HG03558 (cell line): Measurements from ENCODE around the gene CCSER1.
"Not testable (repeated sequence)": the region's sequence is repeated elsewhere in the genome, so short reads cannot be mapped to it uniquely, and the experiment has no call there.

Experiments
- ATAC-seq: cut with Tn5 transposase; IDR thresholded peaks from one replicate; pipeline ENCODE4 v1.9.1; 2021; ENCODE audit warnings: moderate number of reproducible peaks; ENCODE audit not compliant: unreplicated experiment; ENCODE audit errors: extremely low read depth

CCSER1 gene

DNA sequence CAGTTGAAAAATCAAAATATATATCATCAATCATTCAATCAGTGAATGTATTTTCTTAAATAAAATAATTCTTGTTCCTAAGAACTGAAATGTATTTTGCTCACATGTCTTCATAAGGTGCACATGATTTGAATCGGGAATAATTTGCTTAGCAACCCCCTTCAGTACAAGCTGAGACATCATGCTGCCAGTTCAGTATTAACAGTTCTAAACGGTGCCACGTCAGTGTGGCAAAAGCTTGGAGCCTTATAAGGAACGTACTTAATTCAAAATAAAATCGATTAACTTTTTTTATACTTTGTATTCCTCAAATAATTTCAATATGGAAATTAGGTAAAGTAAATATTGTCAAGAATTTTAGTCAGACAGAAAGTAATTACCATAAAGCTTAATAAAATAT is 287.9 kb downstream of the CCSER1 start:
- ATAC-seq = no peak

DNA sequence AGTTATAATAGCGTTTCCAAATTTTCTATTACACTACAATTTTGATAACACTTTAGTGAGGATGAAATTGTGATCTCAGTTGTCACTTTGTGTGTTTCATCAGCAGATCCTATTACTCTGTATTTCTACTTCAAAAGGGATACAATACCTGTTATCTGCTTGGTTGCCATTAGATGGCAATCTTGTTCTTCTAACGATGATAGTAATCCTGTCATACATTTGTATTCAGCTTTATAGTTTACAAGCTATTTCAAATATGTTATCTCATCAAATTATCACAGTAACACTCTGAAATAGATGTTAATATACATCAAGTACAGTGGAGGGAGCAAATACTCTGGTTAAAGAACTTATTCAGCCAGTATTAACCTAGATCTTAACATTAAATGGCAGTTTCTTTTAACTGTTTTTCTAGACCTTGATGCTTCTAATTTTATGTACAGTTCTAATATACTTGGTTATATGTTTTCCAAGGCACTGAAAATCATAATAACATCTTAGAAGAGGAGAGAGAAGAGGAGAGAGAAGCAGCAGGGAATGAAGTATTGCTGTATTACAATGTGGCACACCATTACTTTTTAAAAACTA is 292.0 kb downstream of the CCSER1 start:
- ATAC-seq = peak; percentile 93

DNA sequence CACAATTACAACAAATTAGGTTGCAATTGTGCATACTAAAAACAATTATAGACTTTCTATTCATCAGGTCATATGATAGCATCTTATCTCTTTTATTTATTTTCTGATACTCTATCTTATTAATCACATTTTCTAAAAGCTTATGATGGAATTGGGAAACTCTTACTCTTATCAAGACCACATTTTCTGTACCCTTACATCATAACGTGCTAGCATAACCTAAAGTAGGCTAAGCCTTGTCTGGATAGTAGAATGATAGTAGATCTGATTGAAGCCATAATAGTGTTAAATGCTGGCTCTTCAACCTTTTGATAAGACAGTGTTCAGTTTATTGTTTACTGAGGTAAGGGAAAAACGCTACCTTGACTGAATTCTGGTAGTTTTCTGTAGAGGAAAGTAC is 294.0 kb downstream of the CCSER1 start:
- ATAC-seq = no peak

DNA sequence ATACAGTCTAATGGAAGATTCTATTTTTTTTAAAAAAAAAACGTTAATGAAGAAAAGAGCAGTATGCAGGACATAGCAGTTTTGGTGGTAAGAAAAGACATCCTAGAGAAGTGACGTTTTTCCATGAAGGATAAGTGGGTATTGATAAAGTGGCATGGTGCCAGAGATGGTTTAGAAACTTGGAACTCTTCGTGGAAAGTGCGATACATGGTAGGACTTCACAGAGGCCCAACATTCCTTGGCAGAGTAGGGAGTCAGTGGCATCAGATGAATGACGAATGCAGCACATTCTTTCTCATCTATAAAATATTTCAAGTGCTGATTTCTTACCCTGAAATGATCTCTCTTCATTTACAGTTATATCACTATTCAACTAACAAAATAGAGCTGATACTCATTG is 298.7 kb downstream of the CCSER1 start:
- no peak for ATAC-seq

DNA sequence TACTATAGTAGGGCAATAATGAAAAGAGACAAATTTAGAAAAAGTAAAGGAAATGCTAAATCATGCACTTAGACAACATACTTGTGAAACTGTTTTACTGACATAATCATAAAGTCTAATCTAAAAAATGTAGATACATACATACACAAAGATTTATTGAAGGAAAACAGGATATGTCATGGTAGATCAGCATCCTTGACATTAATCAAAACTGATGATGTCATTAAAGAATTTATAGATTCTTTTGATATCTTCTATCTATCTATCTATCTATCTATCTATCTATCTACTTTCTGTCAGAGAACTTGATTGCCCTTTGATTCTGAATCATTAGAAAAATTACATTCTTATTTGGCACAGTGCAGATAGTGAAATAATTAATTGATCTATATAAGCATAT is 311.3 kb downstream of the CCSER1 start:
- no peak for ATAC-seq

DNA sequence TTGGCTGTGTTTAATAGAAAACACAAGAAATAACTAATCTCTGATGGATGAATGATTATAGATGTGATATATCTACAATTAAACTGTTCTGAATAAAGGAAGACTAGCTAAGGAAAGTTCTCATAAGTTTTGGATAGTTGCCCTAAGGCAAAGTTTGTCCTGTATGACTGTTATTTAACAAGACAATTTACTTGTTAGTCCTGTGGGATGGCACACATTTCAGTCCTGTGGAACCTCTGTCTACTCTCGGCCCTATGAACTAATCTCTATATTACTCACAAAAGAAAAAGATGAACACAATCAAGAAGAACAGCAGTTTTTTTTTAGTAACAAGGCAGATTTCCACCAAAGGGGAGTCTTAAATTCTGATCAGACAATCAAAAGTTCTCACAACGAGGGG is 314.6 kb downstream of the CCSER1 start:
- ATAC-seq = no peak

DNA sequence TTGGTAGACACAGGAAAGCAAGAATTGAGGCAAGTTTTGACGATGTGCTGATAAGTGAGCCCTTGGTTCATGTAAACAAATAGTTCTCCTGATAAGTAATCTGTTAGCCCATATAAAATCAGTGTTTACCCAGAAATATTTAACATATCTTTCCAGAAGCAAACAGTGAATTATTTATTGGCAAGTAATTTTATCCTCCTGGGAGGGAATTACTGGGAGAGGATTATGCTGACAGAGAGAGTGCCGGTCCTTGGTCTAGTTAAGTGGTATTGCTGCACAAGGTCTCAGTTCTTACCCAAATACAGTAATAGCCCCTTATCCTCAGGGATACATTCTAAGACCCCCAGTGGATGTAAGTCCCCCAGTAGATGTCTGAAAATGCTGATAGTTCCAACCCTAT is 315.4 kb downstream of the CCSER1 start:
- no peak for ATAC-seq

DNA sequence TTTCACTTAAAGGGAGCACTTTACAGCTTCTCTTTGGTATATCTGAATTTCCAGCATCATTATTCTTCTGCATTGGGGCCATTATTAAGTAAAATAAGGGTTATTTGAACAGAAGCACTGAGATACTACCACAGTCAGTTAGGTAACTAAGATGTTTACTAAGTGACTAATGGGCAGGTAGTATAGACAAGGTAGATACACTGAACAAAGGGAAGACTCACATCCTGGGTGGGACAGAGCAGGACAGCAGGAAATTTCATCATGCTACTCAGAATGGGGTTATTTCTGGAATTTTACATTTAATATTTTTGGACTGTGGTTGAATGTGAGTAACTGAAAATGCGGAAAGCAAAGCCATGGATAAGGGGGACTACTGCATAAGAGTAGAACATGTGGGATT is 316.0 kb downstream of the CCSER1 start:
- no peak for ATAC-seq

DNA sequence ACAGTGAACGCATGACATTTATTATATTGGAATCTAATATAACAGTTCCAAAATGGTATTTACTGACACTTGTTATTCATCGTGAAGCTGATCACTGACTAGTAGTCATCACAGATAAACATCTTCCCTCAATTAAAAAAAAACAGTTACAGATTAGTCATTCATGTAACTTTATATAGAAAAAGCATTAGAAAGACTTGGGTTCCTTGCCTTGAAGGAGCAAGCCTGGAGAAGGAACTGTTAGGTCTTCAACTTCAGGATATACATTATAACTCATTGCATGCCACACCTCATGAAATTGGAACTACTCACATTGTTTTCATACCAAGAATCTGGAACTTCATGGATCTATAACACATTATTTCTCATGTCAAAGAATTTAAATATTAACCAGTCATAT is 317.7 kb downstream of the CCSER1 start:
- no peak for ATAC-seq

DNA sequence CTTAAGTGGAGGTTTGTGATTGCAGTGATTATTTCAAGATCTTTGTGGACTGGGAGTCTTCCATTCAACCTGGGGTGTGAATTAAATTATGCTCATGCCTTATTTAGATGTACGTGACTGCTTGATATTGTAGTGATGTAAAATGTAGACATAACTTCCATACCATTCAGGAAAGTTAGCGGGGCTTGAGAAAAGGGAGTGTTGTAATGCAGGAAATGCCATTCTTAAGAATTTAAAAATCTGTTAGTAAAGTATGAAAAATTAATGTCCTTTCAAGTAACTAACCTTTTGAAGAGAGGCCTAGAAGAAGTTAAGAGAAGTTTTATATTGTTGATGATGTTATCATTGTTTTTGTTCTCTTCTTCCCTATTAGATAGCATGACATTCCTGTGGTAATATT is 318.2 kb downstream of the CCSER1 start:
- no peak for ATAC-seq

DNA sequence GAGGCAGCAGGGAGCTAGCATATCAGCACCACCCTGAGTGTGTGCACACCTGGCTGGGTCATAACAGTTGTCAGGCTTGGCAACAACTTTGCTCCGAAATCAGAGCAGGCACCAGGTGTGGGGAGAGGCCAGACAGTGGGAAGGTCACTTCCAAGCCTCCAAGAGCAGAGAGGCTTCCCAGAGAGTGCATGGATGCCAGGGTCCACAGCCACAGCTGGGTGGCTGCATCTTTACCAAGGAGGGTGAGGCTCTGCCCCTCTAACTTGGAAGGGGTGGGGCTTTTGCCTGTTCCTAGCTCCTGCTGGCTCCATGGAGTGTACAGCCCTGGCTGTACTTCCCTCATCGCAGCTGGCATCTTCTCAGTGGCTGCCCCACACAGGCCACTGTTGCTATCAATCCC is 322.4 kb downstream of the CCSER1 start:
- ATAC-seq = no peak

DNA sequence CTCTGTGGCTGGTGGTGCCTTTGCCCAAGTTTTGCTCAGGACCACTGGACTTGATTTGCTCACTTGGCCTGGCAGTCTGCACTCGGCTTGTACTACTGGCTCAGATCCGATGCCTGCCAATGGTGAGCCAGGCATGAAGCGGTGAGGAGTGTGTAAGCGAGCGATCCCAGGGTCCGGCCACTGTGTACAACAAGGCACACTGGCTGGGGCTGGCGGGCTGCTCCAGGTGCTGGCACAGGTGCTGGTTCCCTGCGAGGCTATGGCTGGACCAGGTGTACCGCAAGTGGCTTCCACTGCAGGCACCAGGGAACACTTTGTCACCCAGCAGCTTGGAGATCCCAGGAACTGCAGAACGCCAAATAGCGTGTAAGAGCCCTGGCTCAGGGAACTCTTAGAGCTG is 329.7 kb downstream of the CCSER1 start:
- ATAC-seq = no peak

DNA sequence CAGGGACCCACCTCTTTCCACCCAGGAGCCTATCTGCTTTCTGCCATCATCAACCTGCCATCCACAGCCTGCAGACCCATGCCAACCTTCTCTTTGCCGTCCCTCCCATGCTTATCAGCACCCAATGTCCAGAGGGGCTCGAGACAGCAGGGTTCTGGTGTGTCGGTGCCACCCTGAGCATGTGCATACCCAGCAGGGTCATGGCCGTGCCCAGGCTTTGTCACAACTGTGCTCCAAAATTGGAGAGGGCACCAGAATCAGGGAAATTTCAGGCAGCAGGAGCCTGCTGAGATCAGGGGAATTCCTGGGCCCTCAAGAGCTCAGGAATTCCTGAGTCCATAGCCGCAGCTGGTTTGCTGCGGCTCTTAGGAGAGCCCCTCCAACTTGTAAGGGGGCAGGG is 330.6 kb downstream of the CCSER1 start:
- no peak for ATAC-seq

DNA sequence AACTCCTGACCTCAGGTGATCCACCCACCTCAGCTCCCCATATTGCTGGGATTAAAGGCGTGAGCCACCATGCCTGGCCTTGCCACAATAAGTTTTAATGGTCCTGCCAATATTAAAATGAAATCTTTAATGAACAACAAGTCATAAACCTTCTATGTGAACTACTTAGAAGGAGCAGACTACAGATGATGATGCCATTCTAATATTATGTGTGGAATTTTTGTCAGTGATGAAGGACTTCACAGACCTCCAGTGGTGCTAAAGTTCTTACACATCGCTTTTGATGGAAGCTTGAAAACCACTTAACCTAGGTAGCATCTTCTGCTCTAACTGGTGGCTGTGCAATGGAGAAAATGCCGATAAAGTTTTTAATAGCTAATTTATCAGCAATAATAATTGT is 331.4 kb downstream of the CCSER1 start:
- no peak for ATAC-seq

DNA sequence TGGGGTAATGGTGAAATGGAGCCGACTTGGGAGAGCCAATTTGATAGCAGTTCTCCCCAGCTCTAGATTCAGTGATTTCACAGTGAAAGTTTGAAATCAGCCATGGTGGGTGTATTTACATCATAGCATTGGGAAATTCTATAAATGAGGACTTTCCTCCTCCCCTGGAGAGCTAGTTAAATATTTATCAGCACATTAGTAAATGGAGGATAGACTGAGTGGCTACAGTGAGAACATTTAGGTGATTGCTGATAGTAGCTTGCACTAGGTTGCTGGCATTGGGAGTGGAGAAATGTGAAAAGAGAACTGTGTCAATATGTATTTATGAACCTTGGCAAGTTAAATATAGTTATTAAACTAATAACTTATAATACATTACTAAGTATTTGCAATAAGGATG is 347.3 kb downstream of the CCSER1 start:
- no peak for ATAC-seq

DNA sequence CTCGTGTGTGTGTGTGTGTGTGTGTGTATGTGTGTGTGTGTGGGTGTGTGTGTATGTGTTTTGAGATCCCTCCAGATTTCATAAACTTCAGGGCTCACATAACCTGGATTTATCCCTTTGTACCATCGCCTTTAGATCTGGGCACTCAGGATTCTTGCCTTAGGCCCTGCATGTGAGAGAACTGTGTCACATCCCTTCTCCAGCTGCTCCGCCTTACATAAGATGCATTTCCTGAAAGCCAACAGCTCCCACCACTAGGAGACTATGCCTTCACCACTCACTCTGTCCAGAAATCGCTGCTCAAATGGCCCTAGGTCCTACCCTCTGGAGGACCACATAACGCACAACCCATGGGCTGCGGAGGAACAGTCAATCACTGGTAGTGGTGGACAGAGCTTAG is 348.8 kb downstream of the CCSER1 start:
- ATAC-seq = no peak

DNA sequence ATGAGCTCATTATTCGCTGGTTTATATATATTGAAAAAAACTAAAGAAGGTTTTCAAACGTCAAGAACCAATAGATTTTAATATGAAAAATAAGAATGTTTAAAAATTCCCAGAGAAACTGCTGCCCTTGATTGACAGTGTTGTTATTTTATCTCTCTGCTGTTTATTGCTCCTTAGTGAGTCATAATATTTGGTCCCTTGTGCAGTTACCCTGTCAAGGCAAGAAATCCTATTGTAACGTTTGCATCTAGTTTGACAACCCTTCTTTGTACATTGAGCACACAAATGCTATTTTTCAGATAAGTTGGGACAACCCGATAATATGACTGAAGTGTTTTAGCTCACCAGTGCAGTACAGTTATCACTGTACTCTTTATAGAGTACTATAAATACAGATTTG is 349.4 kb downstream of the CCSER1 start:
- ATAC-seq = no peak

DNA sequence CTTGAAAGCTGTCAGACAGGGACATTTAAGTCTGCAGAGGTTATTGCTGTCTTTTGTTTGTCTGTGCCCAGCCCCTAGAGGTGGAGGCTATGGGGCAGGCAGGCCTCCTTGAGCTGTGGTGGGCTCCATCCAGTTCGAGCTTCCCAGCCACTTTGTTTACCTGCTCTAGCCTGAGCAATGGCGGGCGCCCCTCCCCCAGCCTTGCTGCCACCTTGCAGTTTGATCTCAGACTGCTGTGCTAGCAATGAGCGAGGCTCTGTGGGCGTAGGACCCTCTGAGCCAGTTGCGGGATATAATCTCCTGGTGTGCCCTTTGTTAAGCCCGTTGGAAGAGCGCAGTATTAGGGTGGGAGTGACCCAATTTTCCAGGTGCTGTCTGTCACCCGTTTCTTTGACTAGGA is 357.7 kb downstream of the CCSER1 start:
- not testable (repeated sequence) for ATAC-seq

DNA sequence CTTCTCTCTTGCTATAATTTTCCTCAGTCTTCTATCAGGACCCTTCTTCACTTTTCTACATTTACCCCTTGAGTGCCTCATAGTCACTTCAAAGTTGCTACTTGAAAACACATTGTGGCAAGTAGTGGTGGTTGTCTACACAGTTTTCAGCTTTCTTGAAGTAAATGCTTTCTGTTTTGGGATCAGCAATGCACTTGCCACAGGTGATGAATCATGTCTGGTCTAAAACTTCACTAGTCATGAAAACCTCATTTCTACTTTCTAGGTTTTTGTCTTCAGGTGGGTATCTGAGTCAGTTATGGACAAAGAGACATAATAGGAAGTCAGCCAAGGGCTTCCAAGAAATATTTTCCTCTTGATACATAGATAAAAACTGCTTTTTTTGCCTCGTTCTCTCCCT is 359.2 kb downstream of the CCSER1 start:
- ATAC-seq = no peak

DNA sequence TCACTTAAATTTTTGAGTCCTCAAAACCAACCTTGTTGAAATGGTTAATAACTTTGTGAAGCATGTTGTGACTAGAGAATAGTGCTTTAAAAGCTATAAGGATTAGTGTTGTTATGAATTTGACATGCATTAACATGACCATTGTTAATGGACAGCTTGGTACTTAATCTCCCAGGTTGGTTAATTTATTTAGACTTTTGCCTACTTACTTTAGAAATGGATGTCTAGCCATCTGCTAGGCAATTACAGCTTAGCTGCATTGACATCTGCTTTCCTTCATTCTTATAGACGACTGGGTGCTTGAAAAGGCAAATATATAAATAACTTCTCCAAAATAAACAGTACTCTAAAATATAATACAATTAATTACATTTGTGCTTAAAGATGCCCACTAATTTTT is 368.0 kb downstream of the CCSER1 start:
- no peak for ATAC-seq

DNA sequence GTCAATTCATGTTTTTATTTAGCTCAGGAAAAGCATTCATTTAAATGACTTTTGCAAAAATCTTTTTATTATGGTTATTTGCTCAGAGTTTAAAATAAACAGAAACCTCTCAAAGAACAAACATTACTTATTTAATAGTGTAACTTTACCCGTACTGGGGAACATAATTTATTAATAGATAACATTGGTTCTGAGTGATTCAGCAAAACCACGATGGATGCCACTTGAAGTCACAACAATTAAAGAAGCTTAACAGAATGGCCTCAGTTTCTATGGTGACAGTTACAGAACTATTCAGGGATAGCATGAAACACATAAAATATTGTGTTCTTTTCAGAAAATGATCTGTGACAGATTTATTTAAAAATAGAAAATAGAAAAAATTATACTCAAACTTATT is 368.7 kb downstream of the CCSER1 start:
- no peak for ATAC-seq

DNA sequence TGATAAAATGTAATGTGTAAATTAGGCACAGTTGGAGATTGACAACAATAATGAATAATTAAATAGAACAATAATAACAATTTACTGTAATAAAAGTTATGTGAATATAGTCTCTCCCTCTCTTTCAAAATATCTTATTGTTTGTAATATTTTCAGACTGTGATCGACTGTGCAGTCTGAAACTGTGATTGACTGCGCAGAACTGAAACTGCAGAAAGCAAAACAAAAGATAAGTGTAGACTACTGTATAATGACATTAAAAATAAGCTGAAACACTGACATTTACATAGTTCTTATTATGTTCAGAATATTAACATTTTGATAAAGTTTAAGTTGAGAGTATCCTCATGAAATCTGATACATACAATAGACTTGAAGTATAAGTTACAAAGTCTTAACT is 371.0 kb downstream of the CCSER1 start:
- no peak for ATAC-seq

DNA sequence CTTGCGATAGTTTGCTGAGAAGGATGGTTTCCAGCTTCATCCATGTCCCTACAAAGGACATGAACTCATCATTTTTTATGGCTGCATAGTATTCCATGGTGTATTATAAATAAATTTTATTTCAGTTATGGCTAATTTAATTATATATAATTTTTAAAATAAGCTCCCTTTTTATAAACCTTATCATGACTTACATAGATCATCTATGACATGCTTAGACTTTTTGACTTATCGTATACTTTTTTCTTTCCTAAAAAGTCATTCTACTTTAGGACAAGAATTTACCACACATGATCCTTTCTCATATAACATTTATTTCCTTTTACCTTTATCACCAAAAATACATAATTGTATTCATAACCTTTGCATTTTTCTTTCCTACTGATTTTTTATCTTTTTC is 376.5 kb downstream of the CCSER1 start:
- no peak for ATAC-seq
